ENCODE measurements around the gene TRABD2B. TPM values are rescaled to one million over a fixed set of nuclear protein-coding genes. Genes with fewer than 3 reads are reported as not detected.

TRABD2B gene
- total and polyA plus RNA-seq, 4 donors = 0.28 to 2.6 (median 1.3) TPM

DNA sequence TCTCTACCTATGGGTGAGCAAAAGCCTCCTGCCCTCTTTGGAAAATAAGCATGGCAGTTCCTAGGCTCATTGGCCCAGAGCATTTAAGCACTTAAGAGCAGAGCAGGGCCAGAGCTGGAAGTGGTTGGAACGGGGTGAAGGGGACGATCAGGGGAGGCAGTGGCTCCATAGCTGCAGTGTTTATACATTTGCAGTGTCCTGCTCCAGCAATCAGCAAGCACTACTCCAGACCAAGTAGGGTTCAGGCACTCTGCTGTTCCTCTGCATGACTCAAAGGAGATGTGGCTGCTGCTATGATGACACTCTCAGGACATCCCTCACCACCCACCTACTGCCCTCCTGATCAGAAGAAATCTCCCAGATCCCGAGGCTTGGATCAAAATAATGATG is 55.0 kb downstream of the TRABD2B start:
- Histone ChIP-seq H3K36me3 (ENCODE audit: control insufficient read depth in 4 of 4, insufficient read depth in 3 of 4, low read depth in 1 of 4, low read length in 3 of 4) (no peaks in the 10 kb centered on the region), H3K9me3 (ENCODE audit: control insufficient read depth in 4 of 4, low read length in 3 of 4) (no peaks in the 10 kb centered on the region), H3K27ac (ENCODE audit: low read depth in 1 of 2, low read length in 2 of 2) (peak overlapping the region; percentile 49 to 67), H3K27me3 (ENCODE audit: control insufficient read depth in 4 of 4, insufficient read depth in 4 of 4, low read length in 3 of 4) (no peaks in the 10 kb centered on the region), H3K4me3 (ENCODE audit: low read depth in 1 of 3, low read length in 3 of 3) (no peak overlapping the region), H3K9ac (ENCODE audit: low read depth in 1 of 2, low read length in 2 of 2) (no peak overlapping the region), H3K4me1 (ENCODE audit: control insufficient read depth in 4 of 4, insufficient read depth in 4 of 4, low read length in 3 of 4) (peaks cover 3 to 37% (median 25%) of the 10 kb centered on the region in 4 donors)
- WGBS = 47% methylated on average over 3 of the region's 3 CpGs
- TF ChIP-seq YY1 (IDR thresholded peaks at IDR 0.05) = peak; percentile 4
- TF ChIP-seq, protein P1, sequence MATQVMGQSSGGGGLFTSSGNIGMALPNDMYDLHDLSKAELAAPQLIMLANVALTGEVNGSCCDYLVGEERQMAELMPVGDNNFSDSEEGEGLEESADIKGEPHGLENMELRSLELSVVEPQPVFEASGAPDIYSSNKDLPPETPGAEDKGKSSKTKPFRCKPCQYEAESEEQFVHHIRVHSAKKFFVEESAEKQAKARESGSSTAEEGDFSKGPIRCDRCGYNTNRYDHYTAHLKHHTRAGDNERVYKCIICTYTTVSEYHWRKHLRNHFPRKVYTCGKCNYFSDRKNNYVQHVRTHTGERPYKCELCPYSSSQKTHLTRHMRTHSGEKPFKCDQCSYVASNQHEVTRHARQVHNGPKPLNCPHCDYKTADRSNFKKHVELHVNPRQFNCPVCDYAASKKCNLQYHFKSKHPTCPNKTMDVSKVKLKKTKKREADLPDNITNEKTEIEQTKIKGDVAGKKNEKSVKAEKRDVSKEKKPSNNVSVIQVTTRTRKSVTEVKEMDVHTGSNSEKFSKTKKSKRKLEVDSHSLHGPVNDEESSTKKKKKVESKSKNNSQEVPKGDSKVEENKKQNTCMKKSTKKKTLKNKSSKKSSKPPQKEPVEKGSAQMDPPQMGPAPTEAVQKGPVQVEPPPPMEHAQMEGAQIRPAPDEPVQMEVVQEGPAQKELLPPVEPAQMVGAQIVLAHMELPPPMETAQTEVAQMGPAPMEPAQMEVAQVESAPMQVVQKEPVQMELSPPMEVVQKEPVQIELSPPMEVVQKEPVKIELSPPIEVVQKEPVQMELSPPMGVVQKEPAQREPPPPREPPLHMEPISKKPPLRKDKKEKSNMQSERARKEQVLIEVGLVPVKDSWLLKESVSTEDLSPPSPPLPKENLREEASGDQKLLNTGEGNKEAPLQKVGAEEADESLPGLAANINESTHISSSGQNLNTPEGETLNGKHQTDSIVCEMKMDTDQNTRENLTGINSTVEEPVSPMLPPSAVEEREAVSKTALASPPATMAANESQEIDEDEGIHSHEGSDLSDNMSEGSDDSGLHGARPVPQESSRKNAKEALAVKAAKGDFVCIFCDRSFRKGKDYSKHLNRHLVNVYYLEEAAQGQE (IDR thresholded peaks at IDR 0.05) = no peak
- DNase-seq (ENCODE audit: low spot score) = no peak

DNA sequence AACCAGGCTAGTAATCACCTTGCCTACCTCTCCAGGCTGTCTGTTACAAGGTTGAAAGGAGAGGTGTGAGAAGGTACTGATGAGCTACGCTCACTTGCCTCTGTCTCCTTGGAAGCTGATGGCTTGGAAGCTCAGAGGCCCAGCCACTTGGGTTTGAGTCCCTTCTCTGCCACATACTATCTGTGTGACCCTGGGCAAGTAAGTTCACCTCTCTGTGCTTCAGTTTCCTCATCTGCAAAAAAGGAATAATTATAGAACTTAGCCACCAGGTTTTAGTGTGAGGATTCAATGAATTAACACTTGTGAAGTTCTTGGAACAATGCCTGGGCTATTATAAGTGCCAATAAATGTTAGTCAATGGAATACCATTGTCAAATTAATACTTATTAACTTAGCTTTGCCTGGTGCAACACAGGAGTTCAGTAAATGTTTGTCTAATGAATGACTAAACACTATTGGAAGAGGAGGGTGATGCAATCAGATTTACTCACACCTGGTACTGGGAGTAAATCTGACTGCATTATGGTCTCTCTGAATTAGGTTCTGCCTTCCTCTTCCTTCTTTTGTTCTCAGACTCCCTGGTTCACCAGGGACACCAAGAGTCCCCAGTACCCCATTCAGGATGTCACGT is 55.5 kb downstream of the TRABD2B start:
- Histone ChIP-seq H3K36me3 (ENCODE audit: control insufficient read depth in 4 of 4, insufficient read depth in 3 of 4, low read depth in 1 of 4, low read length in 3 of 4) (no peaks in the 10 kb centered on the region), H3K27ac (ENCODE audit: low read depth in 1 of 2, low read length in 2 of 2) (peak overlapping the region; percentile 49 to 67), H3K27me3 (ENCODE audit: control insufficient read depth in 4 of 4, insufficient read depth in 4 of 4, low read length in 3 of 4) (no peaks in the 10 kb centered on the region), H3K9ac (ENCODE audit: low read depth in 1 of 2, low read length in 2 of 2) (no peak overlapping the region), H3K4me1 (ENCODE audit: control insufficient read depth in 4 of 4, insufficient read depth in 4 of 4, low read length in 3 of 4) (peaks cover 3 to 37% (median 25%) of the 10 kb centered on the region in 4 donors), H3K9me3 (ENCODE audit: control insufficient read depth in 4 of 4, low read length in 3 of 4) (no peaks in the 10 kb centered on the region), H3K4me3 (ENCODE audit: low read depth in 1 of 3, low read length in 3 of 3) (no peak overlapping the region)
- TF ChIP-seq, protein P1 (IDR thresholded peaks at IDR 0.05) = peak; percentile 45
- TF ChIP-seq FOXA1 (IDR thresholded peaks at IDR 0.05) = no peak
- TF ChIP-seq FOXA2 (IDR thresholded peaks at IDR 0.05) = peak; percentile 35
- TF ChIP-seq JUND (IDR thresholded peaks at IDR 0.05) = peak; percentile 80
- TF ChIP-seq YY1 (IDR thresholded peaks at IDR 0.05) = peak; percentile 52
- TF ChIP-seq, protein P2, sequence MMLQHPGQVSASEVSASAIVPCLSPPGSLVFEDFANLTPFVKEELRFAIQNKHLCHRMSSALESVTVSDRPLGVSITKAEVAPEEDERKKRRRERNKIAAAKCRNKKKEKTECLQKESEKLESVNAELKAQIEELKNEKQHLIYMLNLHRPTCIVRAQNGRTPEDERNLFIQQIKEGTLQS (IDR thresholded peaks at IDR 0.05) = peak; percentile 96
- no peak for TF ChIP-seq TAF1 (conservative IDR thresholded peaks at IDR 0.05)
- TF ChIP-seq GABPA (IDR thresholded peaks at IDR 0.05 in 1 of 2, conservative IDR thresholded peaks at IDR 0.05 in 1 of 2) = no peak
- peak; percentile 40 to 60 for TF ChIP-seq RAD21 (IDR thresholded peaks at IDR 0.05)
- TF ChIP-seq HNF4G (IDR thresholded peaks at IDR 0.05) = no peak
- peak; percentile 61 to 66 for TF ChIP-seq HNF4A (conservative IDR thresholded peaks at IDR 0.05)
- TF ChIP-seq RXRA (IDR thresholded peaks at IDR 0.05) = peak; percentile 66 to 72
- TF ChIP-seq, protein P3, sequence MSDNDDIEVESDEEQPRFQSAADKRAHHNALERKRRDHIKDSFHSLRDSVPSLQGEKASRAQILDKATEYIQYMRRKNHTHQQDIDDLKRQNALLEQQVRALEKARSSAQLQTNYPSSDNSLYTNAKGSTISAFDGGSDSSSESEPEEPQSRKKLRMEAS (IDR thresholded peaks at IDR 0.05) = no peak
- TF ChIP-seq EGR1 (IDR thresholded peaks at IDR 0.05; ENCODE audit: low read depth in 2 of 2) = no peak
- no peak for TF ChIP-seq CTCF (IDR thresholded peaks at IDR 0.05; ENCODE audit: low read depth, low read length, missing input control)
- no peak for TF ChIP-seq NR2F2 (IDR thresholded peaks at IDR 0.05)
- TF ChIP-seq ZBTB33 (IDR thresholded peaks at IDR 0.05) = no peak
- TF ChIP-seq SP1 (IDR thresholded peaks at IDR 0.05) = peak; percentile 66
- WGBS = 70% methylated on average over 2 of the region's 2 CpGs
- DNase-seq (ENCODE audit: low spot score) = no peak
